ENCODE data around the gene C1orf87. TPM values are rescaled to one million over a fixed set of nuclear protein-coding genes. Genes with fewer than 3 reads are reported as not detected.

The C1orf87 gene
- total RNA-seq, 1 experiment from 2014 or later: 0.33 TPM

DNA sequence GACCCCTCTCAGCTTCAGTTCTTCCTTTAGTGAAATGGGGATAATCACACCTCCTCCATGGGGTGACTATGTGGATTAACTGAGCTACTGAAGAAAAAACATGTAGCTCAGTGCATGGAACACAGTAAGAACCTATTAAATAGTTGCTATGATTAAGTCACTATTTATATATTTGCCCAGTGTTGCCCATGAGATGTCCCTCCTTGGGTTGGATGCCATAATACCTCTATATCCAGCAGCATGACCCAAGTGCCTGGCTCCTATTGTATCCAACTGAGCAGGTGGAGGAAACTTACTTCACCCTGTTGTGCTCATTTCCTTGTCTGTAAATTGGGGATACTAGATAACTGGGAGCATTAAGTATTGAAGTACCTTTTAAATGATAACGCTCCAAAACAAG, 99.9 kb downstream of the C1orf87 start:
- no peak overlapping the region for H2AK5ac ChIP-seq (ENCODE audit: insufficient read length, low read length)
- H2BK12ac ChIP-seq (ENCODE audit: insufficient read length, low read depth, low read length): no peak overlapping the region
- no peak overlapping the region for H2BK120ac ChIP-seq (ENCODE audit: low read depth, low read length, poor library complexity, severe bottlenecking)
- H2BK5ac ChIP-seq (ENCODE audit: insufficient read length, low read length): no peak overlapping the region
- Mint-ChIP-seq H3K36me3 (ENCODE audit: insufficient read depth in 1 of 3, low read depth in 3 of 3) (no peaks in the 10 kb centered on the region), H3K4me1 (0 out of 4 replicates have a peak, but pooled peaks cover 0 to 2% of the 10 kb centered on the region in 2 experiments), H3K4me3 (no peak overlapping the region), H3K27ac (no peak overlapping the region), H3K9me3 (no peaks in the 10 kb centered on the region), H3K27me3 (ENCODE audit: low read depth) (peaks cover 20% of the 10 kb centered on the region)
- no peak overlapping the region for H3K14ac ChIP-seq (ENCODE audit: insufficient read depth, low read length)
- H3K27me3 ChIP-seq (ENCODE audit: insufficient read depth, low read length): no peaks in the 10 kb centered on the region; the same call in 1 of the 2 replicates
- DNase-seq: no peak
- H3K23me2 ChIP-seq (ENCODE audit: insufficient read length, low read depth, low read length, poor library complexity, severe bottlenecking): peaks cover 6% of the 10 kb centered on the region
- no peak for TF ChIP-seq CTCF (conservative IDR thresholded peaks at IDR 0.05)
- no peak overlapping the region for H4K91ac ChIP-seq (ENCODE audit: insufficient read length, low read depth, low read length)
- H4K20me1 ChIP-seq (ENCODE audit: control insufficient read depth, insufficient read depth, insufficient read length): no peaks in the 10 kb centered on the region
- H3K23ac ChIP-seq (ENCODE audit: insufficient read length, low read depth, low read length): no peak overlapping the region
- WGBS (ENCODE audit: extremely low coverage, insufficient read length, low lambda C conversion rate): no CpG with 5 or more reads among the region's 1 CpG
- no peaks in the 10 kb centered on the region for H3K9me3 ChIP-seq (ENCODE audit: control insufficient read depth, low read depth, low read length)
- no peak overlapping the region for H2AFZ ChIP-seq (ENCODE audit: low read length)
- no peak overlapping the region for H3T11ph ChIP-seq (ENCODE audit: low read length)
- no peak overlapping the region for H2BK20ac ChIP-seq (ENCODE audit: low read depth, low read length, poor library complexity, severe bottlenecking)
- no peak overlapping the region for H4K5ac ChIP-seq (ENCODE audit: insufficient read length, low read depth, low read length)
- no peaks in the 10 kb centered on the region for H3K79me1 ChIP-seq (ENCODE audit: insufficient read depth, low read depth, low read length, poor library complexity, severe bottlenecking)
- no peak overlapping the region for H3K4me2 ChIP-seq (ENCODE audit: insufficient read depth, insufficient read length, low read length)
- H4K8ac ChIP-seq (replicated peaks; ENCODE audit: insufficient read length, low read depth, low read length): no peak overlapping the region
- no peak overlapping the region for H3K9ac ChIP-seq (ENCODE audit: extremely low read depth, insufficient read length, low read length)
- no peak overlapping the region for H3K27ac ChIP-seq (ENCODE audit: insufficient read length, low read depth, low read length)
- H3K56ac ChIP-seq (ENCODE audit: insufficient read length, low read depth, low read length): no peak overlapping the region
- H3K4me1 ChIP-seq (ENCODE audit: insufficient read depth, low read length): no peaks in the 10 kb centered on the region
- no peak overlapping the region for H3K4ac ChIP-seq (ENCODE audit: low read depth, low read length)
- H3K79me2 ChIP-seq (ENCODE audit: insufficient read depth, low read length): no peaks in the 10 kb centered on the region
- no peak overlapping the region for H3K18ac ChIP-seq (ENCODE audit: insufficient read length, low read depth, low read length)
- H2BK15ac ChIP-seq (ENCODE audit: low read depth, low read length): no peak overlapping the region
